Fibroblast of villous mesenchyme (primary cell): ENCODE data around the gene CFAP97D1. TPM values are rescaled to one million over a fixed set of nuclear protein-coding genes. Genes with fewer than 3 reads are reported as not detected.
A peak's percentile ranks its signal among the peaks of the same experiment; 100 is the strongest.

ENCODE experiments used
- DNase-seq: peaks from one replicate; pipeline ENCODE4 v3.0.0-alpha.2; 2010; ENCODE audit warnings: low read depth
- H3K4me3 ChIP-seq: 2 replicates; pipeline ENCODE4 v1.5.1; 2011; ENCODE audit warnings: low read depth, mild to moderate bottlenecking, low read length
- CTCF ChIP-seq: IDR thresholded peaks from 2 replicates; pipeline ENCODE4 v1.5.1; 2012; ENCODE audit warnings: low read depth, mild to moderate bottlenecking, low read length; ENCODE audit not compliant: insufficient read depth
- total RNA-seq: library from RNA; depleted of rRNA; stranded (reverse); fragments of >200 nt; gene quantifications from 2 replicates; pipeline ENCODE4 v1.2.3, GENCODE V29; 2012

CFAP97D1 gene
- total RNA-seq, 1 donor: not detected

- no peak for TF ChIP-seq CTCF
- no peak overlapping the region for H3K4me3 ChIP-seq
- DNase-seq: no peak
These were observed 23.0 kb upstream of the CFAP97D1 start for GRCh38 chr17:43757171-43757660.

- H3K4me3 ChIP-seq: no peak overlapping the region
- no peak for TF ChIP-seq CTCF
- DNase-seq: no peak
These were observed 22.1 kb upstream of the CFAP97D1 start for GRCh38 chr17:43758086-43758485.

GRCh38 chr17:43758497-43759174, 21.6 kb upstream of the CFAP97D1 start, which contains the start of gene SOST:
SOST (minus strand) TSS chr17:43758791; CDS start chr17:43758741, 50 bp downstream.
- H3K4me3 ChIP-seq: no peak within 1 kb of the TSS
- TF ChIP-seq CTCF: no peak
- DNase-seq: no peak

GRCh38 chr17:43759836-43760235, 20.4 kb upstream of the CFAP97D1 start:
- no peak for TF ChIP-seq CTCF

GRCh38 chr17:43760254-43760852, 19.9 kb upstream of the CFAP97D1 start:
- H3K4me3 ChIP-seq: no peak overlapping the region
- DNase-seq: peak; percentile 93
- peak; percentile 100 for TF ChIP-seq CTCF

More at GRCh38 chr17:43759836-43760235, 20.4 kb upstream of the CFAP97D1 start:
- no peak overlapping the region for H3K4me3 ChIP-seq
- DNase-seq: no peak

- H3K4me3 ChIP-seq: no peak overlapping the region
- DNase-seq: peak; percentile 53
- peak; percentile 80 for TF ChIP-seq CTCF
These were observed 13.7 kb upstream of the CFAP97D1 start for GRCh38 chr17:43766413-43767052.
